GM12865 (cell line): ENCODE measurements around the gene WRNIP1.

Source experiments
- DNase-seq: peaks from one replicate; pipeline ENCODE4 v3.0.0; 2010; ENCODE audit warnings: low read depth
- H3K4me3 ChIP-seq: 2 replicates; pipeline ENCODE4 v1.5.1; 2011; ENCODE audit warnings: mild to moderate bottlenecking, low read depth, low read length, control low read depth
- TF ChIP-seq, protein P1 (sequence below): IDR thresholded peaks from 2 replicates; pipeline ENCODE4 v1.5.1; 2011; ENCODE audit warnings: low read length, control low read depth, low read depth, inconsistent platforms; ENCODE audit not compliant: insufficient read depth; ENCODE audit errors: missing control alignments

WRNIP1 gene

DNA sequence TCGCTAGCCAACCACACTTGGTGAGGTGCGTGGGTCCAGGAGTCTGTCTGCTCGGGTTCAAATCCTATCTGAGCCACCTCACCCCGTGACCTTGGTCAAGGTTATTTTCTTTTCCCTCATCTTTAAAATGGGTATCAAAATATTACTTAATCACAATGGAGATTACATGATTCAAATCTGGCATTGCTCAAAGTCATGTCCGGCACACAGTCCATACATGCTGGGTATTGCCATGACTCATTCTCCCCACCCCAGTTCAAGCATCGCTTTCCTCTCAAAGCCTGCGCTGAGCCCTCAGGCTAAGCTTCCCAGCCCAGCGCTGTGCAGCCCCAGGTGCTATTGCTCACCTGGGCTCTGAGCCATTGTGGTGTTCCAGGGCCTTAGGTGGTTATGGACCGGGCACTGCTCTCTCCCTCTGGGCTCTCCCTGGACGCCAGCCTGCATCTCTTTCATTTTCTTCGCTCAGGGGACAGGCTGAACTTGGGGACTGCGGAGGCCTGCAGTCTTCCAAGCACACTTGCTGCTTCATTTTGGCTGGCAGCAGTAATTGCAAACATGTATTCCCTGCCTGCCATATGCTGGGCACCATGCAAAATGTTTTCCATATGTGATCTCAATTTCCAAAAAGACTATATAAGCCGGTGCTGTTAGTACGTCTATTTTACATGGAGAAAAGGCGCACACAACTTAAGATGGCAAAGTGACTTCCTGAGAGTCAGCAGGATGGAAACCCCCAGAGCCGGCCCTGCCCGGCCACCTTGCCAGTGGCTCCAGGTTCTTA, 27.3 kb downstream of the WRNIP1 start:
- TF ChIP-seq, protein P1, sequence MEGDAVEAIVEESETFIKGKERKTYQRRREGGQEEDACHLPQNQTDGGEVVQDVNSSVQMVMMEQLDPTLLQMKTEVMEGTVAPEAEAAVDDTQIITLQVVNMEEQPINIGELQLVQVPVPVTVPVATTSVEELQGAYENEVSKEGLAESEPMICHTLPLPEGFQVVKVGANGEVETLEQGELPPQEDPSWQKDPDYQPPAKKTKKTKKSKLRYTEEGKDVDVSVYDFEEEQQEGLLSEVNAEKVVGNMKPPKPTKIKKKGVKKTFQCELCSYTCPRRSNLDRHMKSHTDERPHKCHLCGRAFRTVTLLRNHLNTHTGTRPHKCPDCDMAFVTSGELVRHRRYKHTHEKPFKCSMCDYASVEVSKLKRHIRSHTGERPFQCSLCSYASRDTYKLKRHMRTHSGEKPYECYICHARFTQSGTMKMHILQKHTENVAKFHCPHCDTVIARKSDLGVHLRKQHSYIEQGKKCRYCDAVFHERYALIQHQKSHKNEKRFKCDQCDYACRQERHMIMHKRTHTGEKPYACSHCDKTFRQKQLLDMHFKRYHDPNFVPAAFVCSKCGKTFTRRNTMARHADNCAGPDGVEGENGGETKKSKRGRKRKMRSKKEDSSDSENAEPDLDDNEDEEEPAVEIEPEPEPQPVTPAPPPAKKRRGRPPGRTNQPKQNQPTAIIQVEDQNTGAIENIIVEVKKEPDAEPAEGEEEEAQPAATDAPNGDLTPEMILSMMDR, result no peak
- no peak overlapping the region for H3K4me3 ChIP-seq
- DNase-seq, result no peak

DNA sequence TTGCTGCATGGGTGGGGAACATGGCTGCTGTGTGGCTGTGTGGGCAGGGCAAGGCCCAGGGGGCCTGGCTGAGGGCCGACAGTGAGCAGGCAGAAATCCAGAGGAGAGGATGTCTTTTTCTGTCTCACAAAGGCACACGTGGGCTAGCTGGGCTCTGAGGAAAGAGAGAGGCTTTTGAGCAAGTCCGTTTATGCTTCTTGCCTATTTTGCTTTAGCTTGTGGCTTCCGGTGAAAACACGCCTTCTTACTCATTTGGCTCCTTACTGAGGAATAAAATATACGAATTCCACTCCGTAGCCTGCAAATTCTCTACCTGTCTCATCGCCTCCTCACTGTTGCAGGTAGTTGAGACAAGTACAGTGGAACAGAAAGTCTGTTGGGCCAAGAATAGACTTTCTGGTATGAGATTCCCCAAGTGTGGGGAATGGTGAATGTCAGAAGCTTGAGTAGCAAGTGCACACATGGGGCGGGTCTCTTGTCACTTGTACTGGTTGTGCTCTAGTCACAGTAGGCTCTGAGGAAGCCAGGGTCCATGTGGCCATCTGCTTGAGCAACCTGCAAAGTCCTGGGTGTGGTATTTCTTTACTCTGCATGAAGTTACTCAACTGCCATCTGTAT, 28.4 kb downstream of the WRNIP1 start:
- DNase-seq, result peak; percentile 28

DNA sequence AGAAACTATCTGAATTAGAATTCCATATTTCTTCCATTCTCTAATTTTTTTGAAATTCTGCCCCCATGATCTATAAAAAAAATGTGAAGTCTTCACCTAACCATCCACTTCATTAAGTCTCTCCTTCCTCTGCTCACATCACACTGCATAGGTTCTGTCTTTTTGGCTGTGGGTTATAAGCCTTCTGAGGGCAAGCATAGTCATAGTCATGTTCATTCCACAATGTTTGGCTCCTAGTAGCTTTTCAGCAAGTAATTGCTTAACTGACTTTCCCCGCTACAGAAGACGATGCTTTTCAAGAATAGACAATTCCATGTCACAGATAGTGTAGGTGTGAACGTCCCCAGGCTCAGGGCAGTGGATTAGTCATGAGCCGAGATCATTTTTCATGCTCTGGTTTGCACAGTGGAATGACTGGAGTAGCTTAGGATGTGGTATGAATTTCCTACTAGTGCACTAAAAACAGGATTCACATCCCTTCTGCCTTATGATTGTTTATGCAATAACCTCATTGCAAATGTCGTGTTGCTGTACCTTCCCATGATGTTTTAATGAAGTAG, 29.1 kb downstream of the WRNIP1 start:
- TF ChIP-seq, protein P1, result no peak
- no peak for DNase-seq
- no peak overlapping the region for H3K4me3 ChIP-seq

More for the DNA sequence above, 28.4 kb downstream of the WRNIP1 start:
- H3K4me3 ChIP-seq, result no peak overlapping the region
- TF ChIP-seq, protein P1, result no peak

DNA sequence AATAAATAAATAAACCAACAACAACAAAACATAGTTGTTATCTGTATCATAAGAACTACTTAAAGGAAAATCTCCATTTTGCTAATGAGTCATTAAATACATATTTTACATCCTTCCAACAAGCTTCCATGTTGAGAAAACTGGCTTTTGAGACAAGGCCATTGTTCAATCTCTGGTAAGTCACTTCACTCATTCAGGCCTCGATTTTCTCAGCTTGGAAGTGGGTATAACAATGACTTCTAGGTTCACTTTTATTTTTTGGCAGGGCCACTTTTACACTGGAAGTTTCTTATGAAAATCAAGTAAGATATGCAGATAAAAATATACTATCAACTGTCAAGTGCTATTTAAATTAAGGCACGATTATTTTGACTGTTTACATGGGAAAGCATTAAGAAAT, 30.0 kb downstream of the WRNIP1 start:
- no peak overlapping the region for H3K4me3 ChIP-seq
- TF ChIP-seq, protein P1, result no peak
- DNase-seq, result no peak

DNA sequence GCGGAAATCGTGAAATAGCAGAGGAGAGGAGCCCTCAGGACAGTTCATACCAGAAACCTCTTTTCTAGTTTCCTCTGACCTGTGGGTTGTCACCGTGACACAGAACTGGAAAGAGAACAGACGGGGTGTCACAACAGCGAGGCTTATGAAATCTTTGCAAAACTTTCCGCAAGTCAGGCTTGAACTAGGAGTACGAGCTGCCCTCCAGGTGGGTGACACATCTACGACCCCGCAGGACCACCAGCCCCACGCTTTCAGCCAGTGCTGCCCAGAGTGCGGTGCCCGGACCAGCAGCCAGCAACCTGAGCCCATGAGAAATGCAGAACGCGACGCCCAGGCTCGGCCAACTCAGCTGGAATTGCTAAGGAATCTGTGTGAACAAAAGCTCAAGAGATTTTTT, 30.8 kb downstream of the WRNIP1 start:
- TF ChIP-seq, protein P1, result no peak
- H3K4me3 ChIP-seq, result no peak overlapping the region
- no peak for DNase-seq

DNA sequence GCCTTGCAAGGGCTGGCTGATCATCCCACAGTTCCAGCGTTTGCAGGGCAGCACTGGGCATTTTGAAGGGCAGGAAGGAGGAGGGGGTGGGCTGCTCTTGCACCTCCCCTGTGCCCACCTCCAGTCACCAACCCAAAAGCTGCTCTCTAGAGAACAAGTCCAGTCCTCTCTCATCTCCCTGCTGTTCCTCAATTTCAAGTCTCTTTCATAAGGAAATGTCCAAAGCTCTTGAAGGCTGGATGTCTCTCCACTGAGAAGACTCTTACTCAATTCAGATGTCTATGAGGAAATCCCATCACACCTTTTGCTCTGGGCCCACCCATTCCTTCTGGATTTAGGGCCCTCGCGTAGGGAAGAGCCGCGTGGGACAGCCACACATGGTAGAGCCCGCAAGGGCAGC, 31.7 kb downstream of the WRNIP1 start:
- TF ChIP-seq, protein P1, result no peak
- no peak overlapping the region for H3K4me3 ChIP-seq
- no peak for DNase-seq
